Smooth muscle cell (in vitro differentiated cells): ENCODE results near the gene NSRP1. TPM values are rescaled to one million over a fixed set of nuclear protein-coding genes. Genes with fewer than 3 reads are reported as not detected.

Experiments used
- DNase-seq: peaks from one replicate; lab custom pipeline; 2025; ENCODE audit not compliant: unreplicated experiment; lab: John Stamatoyannopoulos, UW
- H2AFZ ChIP-seq: fragments of 200-600 bp; sonication (generic); 2 replicates; pipeline ENCODE4 v1.6.0; 2016; ENCODE audit warnings: antibody characterized with exemption, low read depth, mild to moderate bottlenecking
- H3F3A ChIP-seq: fragments of 200-600 bp; sonication (generic); 2 replicates; pipeline ENCODE4 v1.6.0; 2017; ENCODE audit warnings: antibody characterized with exemption, low read depth
- H3K27ac ChIP-seq: fragments of 200-600 bp; sonication (generic); 2 replicates; pipeline ENCODE4 v1.5.1; 2016; ENCODE audit warnings: low read depth, mild to moderate bottlenecking
- H3K27me3 ChIP-seq: fragments of 200-600 bp; sonication (generic); 2 replicates; pipeline ENCODE4 v1.6.1; 2016; ENCODE audit warnings: low read depth, mild to moderate bottlenecking
- H3K36me3 ChIP-seq: fragments of 200-600 bp; sonication (generic); 2 replicates; pipeline ENCODE4 v1.5.1; 2016; ENCODE audit warnings: low read depth
- H3K4me1 ChIP-seq: fragments of 200-600 bp; sonication (generic); 2 replicates; pipeline ENCODE4 v1.5.1; 2016; ENCODE audit warnings: low read depth
- H3K4me2 ChIP-seq: fragments of 200-600 bp; sonication (generic); 2 replicates; pipeline ENCODE4 v1.6.0; 2016; ENCODE audit warnings: mild to moderate bottlenecking
- H3K4me3 ChIP-seq: fragments of 200-600 bp; sonication (generic); 2 replicates; pipeline ENCODE4 v1.5.1; 2016; ENCODE audit warnings: mild to moderate bottlenecking
- H3K79me2 ChIP-seq: fragments of 200-600 bp; sonication (generic); 2 replicates; pipeline ENCODE4 v1.6.0; 2016; ENCODE audit warnings: low read depth, mild to moderate bottlenecking
- H3K9ac ChIP-seq: fragments of 200-600 bp; sonication (generic); 2 replicates; pipeline ENCODE4 v1.6.0; 2016; ENCODE audit warnings: low read depth
- H3K9me3 ChIP-seq: fragments of 200-600 bp; sonication (generic); replicated peaks from 2 replicates; pipeline ENCODE4 v1.5.1; 2016; ENCODE audit warnings: low read depth
- H4K20me1 ChIP-seq: fragments of 200-600 bp; sonication (generic); 2 replicates; pipeline ENCODE4 v1.6.0; 2016; ENCODE audit warnings: low read depth
- WGBS: methylation state at CpG from one replicate; pipeline ENCODE4 v1.1.7; 2016; ENCODE audit warnings: low lambda C conversion rate; 5-methylcytosine and 5-hydroxymethylcytosine counted together
- polyA plus RNA-seq: library from polyadenylated mRNA; unstranded; fragments of >200 nt; fragmentation: Nextera tagmentation; extraction: Ambion mirVana; gene quantifications from 2 replicates; pipeline ENCODE4 v1.2.1, GENCODE V29; 2016
- total RNA-seq: library from RNA; depleted of rRNA; stranded (reverse); fragments of >200 nt; gene quantifications from 2 replicates; pipeline ENCODE4 v1.2.3, GENCODE V29; 2014
- TF ChIP-seq, protein P1 (sequence below): fragments of 200-600 bp; sonication (generic); IDR thresholded peaks from 2 replicates; pipeline ENCODE4 v1.5.1; 2017; ENCODE audit warnings: borderline replicate concordance, mild to moderate bottlenecking, antibody characterized with exemption; ENCODE audit not compliant: insufficient read depth, poor library complexity, severe bottlenecking

Gene NSRP1
- total and polyA plus RNA-seq, 2 experiments from 2014 or later = 4.9 to 31.4 TPM

DNA sequence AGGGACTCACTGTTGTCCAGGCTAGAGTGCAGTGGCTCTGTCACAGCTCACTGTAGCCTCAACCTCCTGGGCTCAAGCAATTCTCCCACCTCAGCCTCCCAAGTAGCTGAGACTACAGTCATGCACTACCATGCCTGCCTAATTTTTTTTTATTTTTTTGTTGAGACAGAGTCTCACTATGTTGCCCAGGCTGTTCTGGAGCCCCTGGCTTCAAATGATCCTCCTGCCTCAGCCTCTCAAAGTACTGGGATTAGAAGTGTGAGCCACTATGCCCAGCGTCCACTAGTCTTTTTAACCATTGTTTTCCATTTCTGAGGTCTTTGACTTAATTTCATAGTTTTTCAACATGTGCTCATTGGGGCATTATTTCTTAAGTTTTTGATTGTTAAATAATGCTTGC, 13.5 kb downstream of the NSRP1 start:
- H3K36me3 ChIP-seq = peaks cover 12% of the 10 kb centered on the region
- no peaks in the 10 kb centered on the region for H3K4me1 ChIP-seq
- no peak overlapping the region for H3K4me2 ChIP-seq
- no peak overlapping the region for H3K9ac ChIP-seq
- 92% methylated on average over 1 of the region's 1 CpG for WGBS
- TF ChIP-seq, protein P1, sequence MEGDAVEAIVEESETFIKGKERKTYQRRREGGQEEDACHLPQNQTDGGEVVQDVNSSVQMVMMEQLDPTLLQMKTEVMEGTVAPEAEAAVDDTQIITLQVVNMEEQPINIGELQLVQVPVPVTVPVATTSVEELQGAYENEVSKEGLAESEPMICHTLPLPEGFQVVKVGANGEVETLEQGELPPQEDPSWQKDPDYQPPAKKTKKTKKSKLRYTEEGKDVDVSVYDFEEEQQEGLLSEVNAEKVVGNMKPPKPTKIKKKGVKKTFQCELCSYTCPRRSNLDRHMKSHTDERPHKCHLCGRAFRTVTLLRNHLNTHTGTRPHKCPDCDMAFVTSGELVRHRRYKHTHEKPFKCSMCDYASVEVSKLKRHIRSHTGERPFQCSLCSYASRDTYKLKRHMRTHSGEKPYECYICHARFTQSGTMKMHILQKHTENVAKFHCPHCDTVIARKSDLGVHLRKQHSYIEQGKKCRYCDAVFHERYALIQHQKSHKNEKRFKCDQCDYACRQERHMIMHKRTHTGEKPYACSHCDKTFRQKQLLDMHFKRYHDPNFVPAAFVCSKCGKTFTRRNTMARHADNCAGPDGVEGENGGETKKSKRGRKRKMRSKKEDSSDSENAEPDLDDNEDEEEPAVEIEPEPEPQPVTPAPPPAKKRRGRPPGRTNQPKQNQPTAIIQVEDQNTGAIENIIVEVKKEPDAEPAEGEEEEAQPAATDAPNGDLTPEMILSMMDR = no peak
- peaks cover 97% of the 10 kb centered on the region for H4K20me1 ChIP-seq
- H3K27ac ChIP-seq = no peak overlapping the region
- H3K9me3 ChIP-seq = no peaks in the 10 kb centered on the region
- no peaks in the 10 kb centered on the region for H3K27me3 ChIP-seq
- no peak for DNase-seq
- no peaks in the 10 kb centered on the region for H3F3A ChIP-seq
- H2AFZ ChIP-seq = no peak overlapping the region
- H3K4me3 ChIP-seq = no peak overlapping the region
- H3K79me2 ChIP-seq = peaks cover 86% of the 10 kb centered on the region

DNA sequence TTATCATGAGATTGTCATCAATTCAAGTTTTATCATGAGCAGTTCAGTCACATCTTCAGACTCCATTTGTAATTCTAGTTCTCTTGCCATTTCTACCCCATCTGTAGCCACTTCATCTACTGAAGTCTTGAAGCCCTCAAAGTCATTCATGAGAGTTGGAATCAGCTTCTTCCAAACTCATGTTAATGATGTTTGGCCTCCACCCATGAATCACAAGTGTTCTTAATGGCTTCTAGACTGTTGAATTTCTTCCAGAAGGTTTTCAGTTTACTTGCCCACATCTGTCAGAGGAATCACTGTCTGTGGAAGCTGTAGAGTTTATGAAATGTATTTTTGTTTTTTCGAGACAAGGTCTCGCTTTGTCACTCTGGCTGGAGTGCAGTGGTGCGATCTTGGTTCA, 16.0 kb downstream of the NSRP1 start:
- WGBS = 100% methylated on average over 3 of the region's 3 CpGs
- peaks cover 12% of the 10 kb centered on the region for H3K36me3 ChIP-seq
- no peak for DNase-seq
- H4K20me1 ChIP-seq = peaks cover 96% of the 10 kb centered on the region
- H3K9me3 ChIP-seq = no peaks in the 10 kb centered on the region
- no peaks in the 10 kb centered on the region for H3F3A ChIP-seq
- H3K4me3 ChIP-seq = no peak overlapping the region
- TF ChIP-seq, protein P1 = no peak
- H3K4me1 ChIP-seq = no peaks in the 10 kb centered on the region
- H3K27me3 ChIP-seq = no peaks in the 10 kb centered on the region
- H3K9ac ChIP-seq = no peak overlapping the region
- H3K79me2 ChIP-seq = peaks cover 83% of the 10 kb centered on the region
- no peak overlapping the region for H2AFZ ChIP-seq
- H3K4me2 ChIP-seq = no peak overlapping the region
- H3K27ac ChIP-seq = no peak overlapping the region

DNA sequence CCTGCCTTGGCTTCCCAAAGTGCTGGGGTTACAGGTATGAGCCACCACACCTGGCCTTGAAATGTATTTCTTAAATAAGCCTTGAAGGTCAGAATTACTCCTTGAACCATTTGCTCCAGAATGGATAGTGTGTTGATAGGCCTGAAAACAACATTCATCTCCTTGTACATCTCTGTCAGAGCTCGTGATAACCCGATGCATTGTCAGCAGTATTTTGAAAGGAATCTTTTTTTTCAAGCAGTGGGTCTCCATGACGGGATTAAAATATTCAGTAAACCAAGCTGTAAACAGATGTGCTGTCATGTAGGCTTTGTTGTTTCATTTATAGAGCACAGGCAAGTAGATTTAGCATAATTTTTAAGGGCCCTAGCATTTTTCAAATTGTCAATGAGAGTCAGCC, 16.6 kb downstream of the NSRP1 start:
- 92% methylated on average over 3 of the region's 3 CpGs for WGBS
- peaks cover 11% of the 10 kb centered on the region for H3K36me3 ChIP-seq

DNA sequence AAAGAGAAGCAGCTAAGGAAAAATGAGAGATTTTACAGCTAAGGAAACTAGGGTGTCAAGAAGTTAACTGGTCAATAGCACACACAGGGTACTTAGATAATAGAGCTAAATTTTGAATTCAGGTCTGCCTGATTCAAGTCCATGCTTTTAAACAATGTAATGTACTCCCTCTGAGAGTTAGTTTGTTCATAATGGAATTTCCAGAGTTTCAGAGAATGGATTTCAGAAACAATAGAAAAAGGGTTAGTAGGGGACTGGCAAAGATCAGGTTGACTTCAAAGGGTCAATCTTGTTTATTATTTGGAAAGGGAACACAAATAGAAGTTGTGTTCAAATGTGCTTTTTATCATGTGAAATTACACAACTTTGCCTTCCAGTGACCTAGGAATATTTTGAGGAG, 17.9 kb downstream of the NSRP1 start:
- Histone ChIP-seq H3K27me3 (no peaks in the 10 kb centered on the region), H3K4me2 (no peak overlapping the region), H3F3A (no peaks in the 10 kb centered on the region), H3K36me3 (peaks cover 3% of the 10 kb centered on the region), H3K4me3 (no peak overlapping the region), H3K9me3 (no peaks in the 10 kb centered on the region), H3K9ac (no peak overlapping the region), H3K79me2 (peaks cover 81% of the 10 kb centered on the region), H2AFZ (no peak overlapping the region), H3K4me1 (no peaks in the 10 kb centered on the region), H3K27ac (no peak overlapping the region), H4K20me1 (peaks cover 94% of the 10 kb centered on the region)
- TF ChIP-seq, protein P1 = no peak
- DNase-seq = no peak

More for the DNA sequence above, 16.6 kb downstream of the NSRP1 start:
- DNase-seq = no peak
- peaks cover 83% of the 10 kb centered on the region for H3K79me2 ChIP-seq
- H3K27me3 ChIP-seq = no peaks in the 10 kb centered on the region
- H3K9ac ChIP-seq = no peak overlapping the region
- no peak overlapping the region for H3K27ac ChIP-seq
- H3K4me2 ChIP-seq = no peak overlapping the region
- H3K4me1 ChIP-seq = no peaks in the 10 kb centered on the region
- no peaks in the 10 kb centered on the region for H3K9me3 ChIP-seq
- no peak overlapping the region for H2AFZ ChIP-seq
- H3K4me3 ChIP-seq = no peak overlapping the region
- H4K20me1 ChIP-seq = peaks cover 96% of the 10 kb centered on the region
- no peaks in the 10 kb centered on the region for H3F3A ChIP-seq
- TF ChIP-seq, protein P1 = no peak
